A549 treated with AZD9567 at 1 μM for 4 hours (cell line): Measurements from ENCODE around the gene ADCY5. TPM values are rescaled to one million over a fixed set of nuclear protein-coding genes. Genes with fewer than 3 reads are reported as not detected.

Source experiments
- total RNA-seq: library from RNA; stranded (reverse); fragments of 200-300 nt; extraction: Qiagen RNA extraction; gene quantifications from 5 replicates; pipeline ENCODE4 v1.2.3, GENCODE V29; 2022; ENCODE audit not compliant: insufficient read depth

The ADCY5 gene
- total RNA-seq: 0.26 to 1.6 TPM (median 0.36 TPM) in 5 replicates

DNA sequence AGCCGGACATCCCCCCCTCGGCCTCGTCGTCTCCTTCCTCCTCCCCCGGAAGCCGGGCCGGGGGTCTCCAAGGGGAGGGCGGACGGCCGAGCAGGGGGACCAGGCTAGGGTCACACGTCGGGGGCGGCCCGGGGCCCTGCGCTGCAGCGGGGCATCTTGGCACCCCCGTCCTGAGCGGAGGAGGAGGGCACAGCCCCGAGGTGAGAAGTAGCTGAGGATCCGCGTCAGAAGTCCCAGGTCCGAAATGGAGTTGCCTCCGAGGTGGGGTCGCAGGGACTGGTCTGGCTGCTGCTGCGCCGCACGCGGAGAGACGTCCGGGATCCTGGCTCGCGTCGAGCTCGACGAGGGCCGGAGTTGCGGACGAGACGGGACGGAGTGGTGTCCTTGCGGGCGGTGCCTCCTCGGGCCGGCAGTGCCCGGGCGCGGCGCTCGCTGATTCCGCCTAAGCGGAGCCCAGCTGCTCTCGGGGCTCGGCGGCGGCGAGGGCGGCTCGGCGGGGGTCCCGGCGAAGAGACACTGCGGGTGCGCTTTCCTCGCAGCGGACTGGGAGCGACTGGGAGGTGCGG is at the start of gene ADCY5:
Gene ADCY5, minus strand, starts transcription at position 555 of the 566 bp plus-strand sequence. Its CDS starts 545 bp downstream, at position 10.

Other genes starting within 250 kb of the ADCY5 start
- 16.3 to 25.8 TPM (median 21.4 TPM) in 5 replicates for gene SEC22A, start 247.1 kb downstream of the ADCY5 start, total RNA-seq
- gene HACD2, start 136.0 kb upstream of the ADCY5 start, total RNA-seq: 29.4 to 45.0 TPM (median 34.6 TPM) in 5 replicates